DOHH2 (cell line): Measurements from ENCODE around the gene CLPTM1L.

ENCODE experiments used
- EZH2phosphoT487 ChIP-seq: fragments of 200-600 bp; sonication (generic); IDR thresholded peaks from 2 replicates; pipeline ENCODE4 v1.6.1; 2017; ENCODE audit warnings: borderline replicate concordance, mild to moderate bottlenecking, antibody characterized with exemption, low read length, moderate library complexity, mixed read lengths
- TF ChIP-seq, protein P1 (sequence below): fragments of 200-600 bp; sonication (generic); IDR thresholded peaks from one replicate; pipeline ENCODE4 v1.5.1; 2014; ENCODE audit warnings: antibody characterized with exemption, mild to moderate bottlenecking, low read depth, low read length; ENCODE audit not compliant: poor library complexity, severe bottlenecking

DNA sequence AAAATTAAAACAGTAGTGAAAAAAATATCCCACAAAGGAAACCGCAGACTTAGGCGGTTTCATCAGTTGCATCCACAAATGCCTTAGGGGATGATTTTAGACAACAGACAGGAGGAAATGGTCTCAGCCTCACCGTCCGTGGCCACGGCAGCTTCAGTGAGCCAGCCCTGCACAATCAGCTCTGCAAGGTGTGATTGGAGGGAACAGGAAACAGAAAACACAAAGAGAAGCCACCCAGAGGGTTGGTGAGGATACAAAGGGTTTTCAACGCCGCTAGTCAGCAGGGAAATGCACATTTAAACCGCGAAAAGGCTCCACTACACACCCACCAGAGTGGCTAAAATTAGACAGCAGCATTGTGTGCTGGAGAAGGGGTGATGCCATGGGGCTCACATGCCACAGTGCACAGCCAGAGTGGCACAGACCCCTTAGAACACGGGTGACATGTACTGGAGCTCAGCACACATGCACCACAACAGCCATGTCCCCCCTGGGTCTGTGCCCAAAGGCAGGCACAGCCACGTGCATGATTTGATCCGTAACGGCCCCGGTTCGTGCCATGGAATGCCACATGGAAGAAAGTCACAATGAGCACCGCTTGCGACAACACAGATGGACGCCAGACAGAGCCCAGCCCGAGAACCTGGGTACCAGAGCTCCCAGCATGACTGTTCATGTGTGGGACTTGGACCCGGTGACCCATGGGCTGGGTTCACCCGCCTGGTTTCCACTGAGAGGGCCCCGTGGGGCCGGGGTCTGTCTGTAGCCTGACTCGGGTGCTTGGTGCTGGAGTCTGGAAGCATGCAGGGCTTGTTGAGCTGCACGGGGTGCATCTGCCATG lies 31.7 kb downstream of the CLPTM1L start:
- TF ChIP-seq, protein P1, sequence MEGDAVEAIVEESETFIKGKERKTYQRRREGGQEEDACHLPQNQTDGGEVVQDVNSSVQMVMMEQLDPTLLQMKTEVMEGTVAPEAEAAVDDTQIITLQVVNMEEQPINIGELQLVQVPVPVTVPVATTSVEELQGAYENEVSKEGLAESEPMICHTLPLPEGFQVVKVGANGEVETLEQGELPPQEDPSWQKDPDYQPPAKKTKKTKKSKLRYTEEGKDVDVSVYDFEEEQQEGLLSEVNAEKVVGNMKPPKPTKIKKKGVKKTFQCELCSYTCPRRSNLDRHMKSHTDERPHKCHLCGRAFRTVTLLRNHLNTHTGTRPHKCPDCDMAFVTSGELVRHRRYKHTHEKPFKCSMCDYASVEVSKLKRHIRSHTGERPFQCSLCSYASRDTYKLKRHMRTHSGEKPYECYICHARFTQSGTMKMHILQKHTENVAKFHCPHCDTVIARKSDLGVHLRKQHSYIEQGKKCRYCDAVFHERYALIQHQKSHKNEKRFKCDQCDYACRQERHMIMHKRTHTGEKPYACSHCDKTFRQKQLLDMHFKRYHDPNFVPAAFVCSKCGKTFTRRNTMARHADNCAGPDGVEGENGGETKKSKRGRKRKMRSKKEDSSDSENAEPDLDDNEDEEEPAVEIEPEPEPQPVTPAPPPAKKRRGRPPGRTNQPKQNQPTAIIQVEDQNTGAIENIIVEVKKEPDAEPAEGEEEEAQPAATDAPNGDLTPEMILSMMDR = peak; percentile 16
- no peak for TF ChIP-seq EZH2phosphoT487
